Panc1 (cell line): ENCODE results near the gene C2CD3. TPM values are rescaled to one million over a fixed set of nuclear protein-coding genes. Genes with fewer than 3 reads are reported as not detected.
A peak's percentile ranks its signal among the peaks of the same experiment; 100 is the strongest.

Experiments
- ATAC-seq: fragments of 200-7000 bp; cut with Tn5 transposase; 2 replicates; pipeline ENCODE4 v1.9.1; 2020; ENCODE audit warnings: mild to moderate bottlenecking, moderate library complexity
- BruUV-seq: library from RNA; stranded (reverse); fragments of 400-500 nt; replicated peaks from 2 replicates; lab custom pipeline; 2021; lab: Mats Ljungman, UMichigan
- CTCF ChIA-PET: fragments of 300-600 bp; sonication (Branson Sonifier 250); formaldehyde crosslinking; loops from one replicate; lab custom pipeline; 2022; ENCODE audit warnings: antibody characterized with exemption; lab: Charles Lee
- POLR2A ChIA-PET: fragments of 300-600 bp; sonication (Branson Sonifier 250); formaldehyde crosslinking; loops from one replicate; lab custom pipeline; 2022; ENCODE audit warnings: antibody characterized with exemption; lab: Charles Lee
- DNase-seq: peaks from one replicate; pipeline ENCODE4 v3.0.0-alpha.2; 2010; ENCODE audit warnings: low read depth, low spot score
- H3K27ac ChIP-seq: 2 replicates; pipeline ENCODE4 v1.5.1; 2011; ENCODE audit warnings: mild to moderate bottlenecking, low read length, inconsistent platforms
- H3K27me3 ChIP-seq: fragments of 200-500 bp; sonication (Bioruptor generic); 2 replicates; pipeline ENCODE4 v1.6.0; 2014; ENCODE audit warnings: low read length, inconsistent platforms; ENCODE audit not compliant: control insufficient read depth, insufficient read depth
- H3K36me3 ChIP-seq: fragments of 200-500 bp; sonication (Bioruptor generic); 2 replicates; pipeline ENCODE4 v1.5.1; 2014; ENCODE audit warnings: inconsistent platforms, mild to moderate bottlenecking, low read length, moderate library complexity; ENCODE audit not compliant: control insufficient read depth, insufficient read depth
- H3K4me1 ChIP-seq: 2 replicates; pipeline ENCODE4 v1.5.1; 2011; ENCODE audit warnings: inconsistent platforms, mild to moderate bottlenecking, low read length, moderate library complexity; ENCODE audit not compliant: control insufficient read depth, insufficient read depth
- H3K4me3 ChIP-seq, 2 experiments: 2 replicates each; pipeline ENCODE4 v1.5.1; 2011 to 2012; ENCODE audit warnings: low read depth in 2 of 2, low read length in 2 of 2, mild to moderate bottlenecking in 2 of 2, inconsistent platforms in 1 of 2, moderate library complexity in 1 of 2
- H3K9me3 ChIP-seq: fragments of 200-500 bp; sonication (Bioruptor generic); 2 replicates; pipeline ENCODE4 v1.5.1; 2014; ENCODE audit warnings: low read depth, mild to moderate bottlenecking, inconsistent platforms, low read length, moderate library complexity; ENCODE audit not compliant: control insufficient read depth, insufficient read depth
- POLR2AphosphoS5 ChIP-seq: IDR thresholded peaks from 2 replicates; pipeline ENCODE4 v1.6.1; 2012; ENCODE audit warnings: mild to moderate bottlenecking, low read depth, low read length, moderate library complexity
- REST ChIP-seq, 2 experiments: IDR thresholded peaks; 2 replicates each; pipeline ENCODE4 v1.6.1; 2011 to 2012; ENCODE audit warnings: low read depth in 2 of 2, control low read depth in 1 of 2, low read length in 1 of 2, mild to moderate bottlenecking in 1 of 2, moderate library complexity in 1 of 2; ENCODE audit not compliant: insufficient read depth in 1 of 2
- SIN3A ChIP-seq: IDR thresholded peaks from 2 replicates; pipeline ENCODE4 v1.6.1; 2012; ENCODE audit warnings: low read depth, mild to moderate bottlenecking, low read length, moderate library complexity, borderline replicate concordance; ENCODE audit not compliant: insufficient read depth
- TCF7L2 ChIP-seq: IDR thresholded peaks from 2 replicates; pipeline ENCODE4 v1.6.1; 2011; ENCODE audit warnings: mild to moderate bottlenecking, low read depth, low read length, inconsistent platforms
- in situ Hi-C: cut with HindIII; loops from 2 replicates; pipeline ENCODE4 v1.10.0; 2016; ENCODE audit warnings: low sequenced_read_pairs, low pct_unique_long_range_greater_than_20kb
- intact Hi-C: fragments of 100-400 bp; cut with micrococcal nuclease; formaldehyde crosslinking; loops from one replicate; pipeline ENCODE4 v1.10.0; 2022; ENCODE audit not compliant: unreplicated experiment
- total RNA-seq: library from RNA; stranded (reverse); gene quantifications from one replicate; pipeline ENCODE4 v1.2.1, GENCODE V29; 2021; ENCODE audit not compliant: unreplicated experiment
- TF ChIP-seq, protein P1 (sequence below): fragments of 450-650 bp; IDR thresholded peaks from 2 replicates; pipeline ENCODE4 v1.5.1; 2017; ENCODE audit warnings: mild to moderate bottlenecking

Gene C2CD3
- total RNA-seq, 1 experiment from 2014 or later = 51.8 TPM

DNA sequence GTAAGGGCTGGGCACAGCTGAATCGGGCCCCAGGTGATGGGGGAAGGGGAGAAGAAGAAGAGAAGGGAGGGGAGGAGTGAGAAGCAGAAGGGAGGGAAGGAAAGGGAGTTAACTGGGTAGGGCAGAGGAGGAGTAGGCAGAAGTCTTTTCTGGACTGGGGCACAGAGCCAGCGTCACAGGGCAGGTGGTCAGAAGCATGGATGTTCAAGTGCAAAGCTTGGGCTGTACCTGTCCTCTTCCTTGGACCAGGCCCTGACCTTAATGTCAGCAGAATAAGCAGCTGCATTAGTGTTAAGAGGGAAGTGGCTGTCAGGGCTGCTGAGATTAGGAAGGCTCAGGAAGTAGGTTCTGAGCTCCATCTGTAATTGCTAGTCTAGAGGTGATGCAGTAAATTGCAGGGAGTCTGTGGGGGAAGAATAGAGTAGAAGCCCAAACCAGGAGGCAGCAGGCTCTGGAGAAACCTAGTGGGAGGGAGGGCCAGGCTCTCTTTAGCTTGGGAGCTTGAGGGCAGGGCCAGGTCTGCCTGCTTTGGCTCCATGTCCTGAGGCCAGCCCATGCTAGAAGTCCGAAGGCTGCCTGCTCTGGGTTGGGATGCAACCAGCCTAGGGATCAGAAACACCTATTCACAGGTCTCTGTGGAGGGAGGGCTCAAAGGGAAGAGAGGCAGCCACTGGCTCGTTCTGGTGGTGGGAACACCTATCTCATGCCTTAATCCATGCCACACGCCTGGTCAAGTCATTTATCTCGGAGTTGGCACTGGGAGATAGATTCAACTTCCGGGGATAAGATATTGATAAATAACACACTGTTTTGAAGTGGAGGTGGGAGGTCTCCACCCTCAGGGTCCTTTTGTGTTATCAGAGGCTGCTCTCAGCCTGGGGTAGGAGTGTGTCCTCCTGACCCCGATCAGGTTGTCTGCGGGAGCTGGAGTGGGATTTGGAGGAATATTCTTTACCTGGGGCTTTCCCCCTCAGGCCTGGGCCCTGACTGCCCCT is 160.2 kb downstream of the C2CD3 start:
- TF ChIP-seq POLR2AphosphoS5 = no peak
- TF ChIP-seq, protein P1, sequence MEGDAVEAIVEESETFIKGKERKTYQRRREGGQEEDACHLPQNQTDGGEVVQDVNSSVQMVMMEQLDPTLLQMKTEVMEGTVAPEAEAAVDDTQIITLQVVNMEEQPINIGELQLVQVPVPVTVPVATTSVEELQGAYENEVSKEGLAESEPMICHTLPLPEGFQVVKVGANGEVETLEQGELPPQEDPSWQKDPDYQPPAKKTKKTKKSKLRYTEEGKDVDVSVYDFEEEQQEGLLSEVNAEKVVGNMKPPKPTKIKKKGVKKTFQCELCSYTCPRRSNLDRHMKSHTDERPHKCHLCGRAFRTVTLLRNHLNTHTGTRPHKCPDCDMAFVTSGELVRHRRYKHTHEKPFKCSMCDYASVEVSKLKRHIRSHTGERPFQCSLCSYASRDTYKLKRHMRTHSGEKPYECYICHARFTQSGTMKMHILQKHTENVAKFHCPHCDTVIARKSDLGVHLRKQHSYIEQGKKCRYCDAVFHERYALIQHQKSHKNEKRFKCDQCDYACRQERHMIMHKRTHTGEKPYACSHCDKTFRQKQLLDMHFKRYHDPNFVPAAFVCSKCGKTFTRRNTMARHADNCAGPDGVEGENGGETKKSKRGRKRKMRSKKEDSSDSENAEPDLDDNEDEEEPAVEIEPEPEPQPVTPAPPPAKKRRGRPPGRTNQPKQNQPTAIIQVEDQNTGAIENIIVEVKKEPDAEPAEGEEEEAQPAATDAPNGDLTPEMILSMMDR = no peak
- no peak for TF ChIP-seq TCF7L2
- TF ChIP-seq REST (IDR thresholded peaks at IDR 0.05; ENCODE audit: insufficient read depth in 1 of 2, low read depth in 2 of 2, low read length in 1 of 2) = no peak
- TF ChIP-seq SIN3A = no peak
- Histone ChIP-seq H3K4me1 (no peaks in the 10 kb centered on the region), H3K4me3 (no peak overlapping the region), H3K27ac (no peak overlapping the region), H3K36me3 (no peaks in the 10 kb centered on the region), H3K9me3 (no peaks in the 10 kb centered on the region), H3K27me3 (no peaks in the 10 kb centered on the region)
- BruUV-seq = no TSS peak
- CTCF ChIA-PET = interaction anchor here (0.7 to 1.1 kb wide), 2 partner anchors 9 to 32 kb away, joined by 3 read pairs; no protein-coding TSS in a partner anchor
- ATAC-seq (peak; percentile 13; the same call in 1 of the 2 replicates), DNase-seq (no peak)
- intact Hi-C loops (no loop called here), in situ Hi-C loops (no loop called here)
- POLR2A ChIA-PET = no interaction called here

DNA sequence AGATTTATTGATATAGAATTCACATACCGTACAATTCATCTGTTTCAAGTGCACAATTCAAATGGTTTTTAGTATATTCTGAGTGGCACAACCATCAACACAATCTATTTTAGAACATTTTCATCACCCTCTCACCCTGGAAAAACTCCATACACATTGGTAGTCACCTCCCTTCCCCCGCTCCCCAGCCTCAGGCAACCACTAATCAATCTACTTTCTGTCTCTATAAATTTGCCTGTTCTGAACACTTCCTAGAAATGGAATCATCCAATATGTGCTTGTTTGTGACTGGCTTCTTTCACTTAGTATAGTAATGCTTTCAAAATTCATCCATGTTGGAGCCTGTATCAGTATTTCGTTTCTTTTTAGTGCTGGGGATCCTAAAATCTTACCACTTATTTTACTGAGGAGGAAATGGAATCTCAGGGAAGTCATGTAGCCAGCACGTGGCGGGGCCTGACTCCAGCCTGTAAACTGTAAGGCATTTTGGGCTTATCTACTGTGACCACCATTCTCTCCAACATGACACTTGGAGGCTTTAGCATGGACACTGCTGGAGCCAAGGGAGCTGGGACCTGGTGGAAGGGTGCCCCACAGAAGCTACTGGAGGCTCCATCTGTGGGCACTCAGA is 161.0 kb downstream of the C2CD3 start:
- ATAC-seq (no peak), DNase-seq (no peak)
- Histone ChIP-seq H3K36me3 (no peaks in the 10 kb centered on the region), H3K4me3 (no peak overlapping the region), H3K4me1 (no peaks in the 10 kb centered on the region), H3K9me3 (no peaks in the 10 kb centered on the region), H3K27ac (no peak overlapping the region), H3K27me3 (no peaks in the 10 kb centered on the region)
- in situ Hi-C loops (no loop called here), intact Hi-C loops (no loop called here)
- ChIA-PET CTCF (interaction anchor here (0.7 to 1.1 kb wide), 2 partner anchors 10 to 32 kb away, joined by 3 read pairs; no protein-coding TSS in a partner anchor), POLR2A (no interaction called here)
- no TSS peak for BruUV-seq
- TF ChIP-seq REST (IDR thresholded peaks at IDR 0.05; ENCODE audit: insufficient read depth in 1 of 2, low read depth in 2 of 2, low read length in 1 of 2) (no peak), SIN3A (no peak), TCF7L2 (no peak), POLR2AphosphoS5 (no peak)
- TF ChIP-seq, protein P1 = no peak
